Activated CD8-positive, alpha-beta memory T cell treated with anti-CD3 and anti-CD28 coated beads, Interleukin-2, amount 50 U/mL, for 48 hours (primary cell): Measurements from ENCODE around the gene IL1RL2.

ENCODE experiments used
- DNase-seq: peaks from one replicate; pipeline ENCODE4 v3.0.0-alpha.2; 2020

Gene IL1RL2

DNA sequence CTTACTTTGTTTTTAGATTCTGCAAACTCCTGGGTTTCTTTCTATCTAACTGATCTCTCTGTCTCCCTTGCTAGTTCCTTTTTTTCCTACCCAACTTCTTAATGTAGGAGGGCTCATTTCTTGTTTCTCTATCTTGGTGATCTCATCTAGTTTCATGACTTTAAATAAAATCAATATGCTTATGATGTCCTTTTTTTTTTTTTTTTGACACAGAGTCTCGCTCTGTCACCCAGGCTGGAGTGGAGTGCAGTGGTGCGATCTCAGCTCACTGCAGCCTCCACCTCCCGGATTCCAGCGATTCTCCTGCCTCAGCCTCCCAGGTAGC, 82.3 kb downstream of the IL1RL2 start:
- no peak for DNase-seq

DNA sequence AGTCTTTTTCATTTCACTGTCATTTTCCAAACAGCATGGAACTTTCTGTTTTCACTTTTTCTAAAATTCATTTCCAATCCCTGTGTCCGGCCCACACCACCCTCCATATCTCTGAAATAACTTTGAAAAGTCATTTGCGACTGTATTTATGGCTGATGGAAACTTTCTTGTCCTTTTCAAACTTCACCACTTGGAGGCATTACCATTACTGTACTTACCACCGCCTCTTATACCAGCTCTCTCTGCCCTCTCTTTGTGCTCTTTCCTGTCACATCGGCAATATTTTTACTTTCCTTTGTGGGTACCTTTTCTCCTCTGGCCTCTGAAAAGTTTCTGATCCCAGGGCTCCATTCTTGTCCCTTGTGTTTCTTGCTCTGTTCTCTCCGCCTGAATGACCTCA, 85.0 kb downstream of the IL1RL2 start:
- DNase-seq = no peak

GRCh38 chr2:102273619-102274211, 86.9 kb downstream of the IL1RL2 start:
- no peak for DNase-seq

- no peak for DNase-seq
Measured at GRCh38 chr2:102276549-102277201, 89.9 kb downstream of the IL1RL2 start.

DNA sequence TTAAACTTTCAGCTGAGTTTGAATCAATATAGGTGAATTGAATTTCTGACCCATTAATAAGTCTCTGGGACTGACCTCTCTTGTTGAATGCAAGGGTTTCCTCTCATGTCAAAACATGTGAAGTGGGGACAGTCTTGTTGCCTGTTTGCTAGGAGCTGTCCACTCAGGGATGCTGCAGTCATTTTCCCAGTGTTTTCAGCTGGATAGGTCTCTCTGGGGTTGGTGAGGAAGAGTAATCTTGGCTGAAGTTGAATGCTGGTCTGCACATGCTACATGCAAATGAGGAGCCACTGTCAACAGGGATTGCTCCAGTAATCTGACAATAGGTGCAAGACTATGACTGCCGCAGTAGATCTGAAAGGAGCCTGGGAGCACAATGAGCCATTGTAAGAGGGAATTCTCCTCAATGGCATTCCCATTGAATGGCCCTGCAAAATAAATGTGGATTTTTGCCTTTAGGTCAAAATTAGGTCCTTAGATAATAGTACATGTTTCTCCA, 90.4 kb downstream of the IL1RL2 start:
- no peak for DNase-seq

DNA sequence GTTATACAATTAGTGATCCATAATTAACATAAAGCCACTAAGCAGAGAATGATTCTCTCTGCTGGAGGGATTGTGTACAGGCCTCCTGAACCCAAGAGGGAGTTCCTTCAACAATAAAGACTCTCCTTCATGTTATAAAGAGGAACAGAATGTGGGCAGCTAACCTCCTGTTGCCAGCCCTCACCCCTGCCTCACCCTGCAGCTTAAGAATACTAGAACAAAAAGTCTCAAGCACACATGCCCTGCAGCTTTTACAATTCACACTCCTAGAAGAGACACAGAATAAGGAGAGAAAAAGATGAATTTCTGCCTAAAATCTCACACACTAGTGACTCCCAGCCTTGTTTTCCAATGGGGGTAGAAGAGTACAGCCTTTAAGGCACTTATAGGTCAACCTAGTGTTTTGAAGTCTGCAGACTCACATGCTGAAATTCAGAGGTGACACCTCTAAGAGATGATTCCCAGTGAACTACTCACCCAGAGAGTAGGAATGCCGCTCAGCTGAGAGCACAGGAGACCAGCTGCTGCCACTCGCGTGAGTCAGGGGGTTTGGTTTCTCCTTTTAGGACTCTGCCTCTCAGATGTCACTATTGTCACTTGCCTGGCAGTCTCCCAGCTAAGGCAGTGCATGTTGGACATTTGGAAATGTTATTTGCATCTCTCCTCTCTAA, 92.0 kb downstream of the IL1RL2 start:
- DNase-seq = no peak

DNA sequence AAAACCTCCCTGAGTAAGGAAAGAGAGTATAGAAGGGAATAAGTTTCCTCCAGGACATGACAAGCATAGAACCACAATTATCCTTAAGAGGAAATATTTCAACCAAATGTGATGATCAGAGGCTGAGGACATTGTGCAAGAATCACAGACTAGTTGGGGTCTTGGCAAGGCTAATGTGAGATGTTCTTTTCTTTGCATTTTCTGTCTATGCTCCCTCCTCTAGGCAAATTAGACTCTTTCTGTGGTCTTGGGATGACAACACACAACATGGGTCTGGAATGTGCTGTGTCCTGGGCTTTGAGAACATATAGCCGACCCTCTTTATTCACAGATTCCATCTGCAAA, 92.5 kb downstream of the IL1RL2 start:
- DNase-seq = no peak

GRCh38 chr2:102282678-102283091, 95.9 kb downstream of the IL1RL2 start:
- no peak for DNase-seq

- no peak for DNase-seq
Measured at GRCh38 chr2:102283996-102284395, 97.2 kb downstream of the IL1RL2 start.

DNA sequence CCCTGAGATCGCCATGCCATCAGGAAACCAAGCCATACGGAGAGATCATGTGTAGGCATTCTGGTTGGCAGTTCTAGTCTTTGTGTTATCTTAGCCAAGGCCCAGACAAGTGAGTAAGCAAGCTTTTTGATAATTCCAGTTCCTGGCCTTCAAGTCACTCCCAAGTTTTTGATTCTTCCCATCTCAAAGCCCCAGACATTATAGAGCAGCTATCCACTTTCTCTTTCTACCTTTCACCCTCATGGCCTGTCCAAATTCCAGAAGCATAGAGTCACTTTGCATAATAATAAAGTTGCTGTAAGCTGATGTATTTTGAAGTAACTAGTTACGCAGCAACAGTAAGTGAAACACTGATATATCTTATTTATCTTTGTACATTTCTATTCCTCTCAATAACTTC, 97.8 kb downstream of the IL1RL2 start:
- DNase-seq = no peak

- DNase-seq = no peak
Measured at GRCh38 chr2:102285368-102285767, 98.5 kb downstream of the IL1RL2 start.

DNA sequence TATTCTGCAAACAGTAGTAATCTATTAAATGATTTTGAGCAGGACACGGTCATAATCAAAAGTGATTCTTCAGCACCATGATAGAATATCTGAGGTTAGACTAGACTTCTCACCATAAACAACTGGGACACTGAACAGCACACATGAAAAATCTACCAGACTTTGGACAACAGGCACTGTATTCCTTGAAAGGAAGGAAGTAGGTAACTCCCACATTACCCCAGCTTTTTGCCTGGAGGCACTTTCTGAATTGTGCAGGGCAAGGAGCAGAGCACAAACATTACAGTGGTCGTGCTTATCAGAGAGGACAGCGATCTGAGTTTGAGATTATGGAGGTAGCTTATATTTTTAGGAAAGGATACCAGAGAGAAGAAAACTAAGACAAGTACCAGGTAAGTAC, 99.2 kb downstream of the IL1RL2 start:
- DNase-seq = no peak

- no peak for DNase-seq
Measured at GRCh38 chr2:102289129-102289528, 102.3 kb downstream of the IL1RL2 start.
